ENCODE data around the gene CCL8. TPM values are rescaled to one million over a fixed set of nuclear protein-coding genes. Genes with fewer than 3 reads are reported as not detected.

CCL8 gene
- total RNA-seq, 1 experiment from 2014 or later = not detected

- CTCF ChIA-PET = no interaction called here
- BruUV-seq (replicated peaks) = no TSS peak
- no peak for DNase-seq (ENCODE audit: low spot score)
- H3K36me3 ChIP-seq (ENCODE audit: insufficient read depth, low read length, poor library complexity, severe bottlenecking) = no peaks in the 10 kb centered on the region
- no peak overlapping the region for H3K4me3 ChIP-seq (ENCODE audit: low read depth, low read length, poor library complexity, severe bottlenecking)
- no peak overlapping the region for H3K27ac ChIP-seq (ENCODE audit: low read depth, low read length, poor library complexity, severe bottlenecking)
- no peaks in the 10 kb centered on the region for H3K4me1 ChIP-seq (ENCODE audit: insufficient read depth, low read length, poor library complexity, severe bottlenecking)
- no peaks in the 10 kb centered on the region for H3K9me3 ChIP-seq (ENCODE audit: low read depth, low read length, poor library complexity, severe bottlenecking)
- POLR2A ChIA-PET (ENCODE audit: low non-redundant PET) = no interaction called here
- no peaks in the 10 kb centered on the region for H3K27me3 ChIP-seq (replicated peaks; ENCODE audit: insufficient read depth, low read depth, low read length, poor library complexity)
- intact Hi-C loops (cut with micrococcal nuclease; ENCODE audit: unreplicated experiment) = no loop called here
- TF ChIP-seq CTCF (conservative IDR thresholded peaks at IDR 0.05; ENCODE audit: low read depth, low read length) = no peak
- TF ChIP-seq EZH2 (IDR thresholded peaks at IDR 0.05; ENCODE audit: borderline replicate concordance, low read depth, low read length, poor library complexity, severe bottlenecking) = no peak
Observed at GRCh38 chr17:34287875-34288274, 31.4 kb upstream of the CCL8 start.

- BruUV-seq (replicated peaks) = no TSS peak
- H3K36me3 ChIP-seq (ENCODE audit: insufficient read depth, low read length, poor library complexity, severe bottlenecking) = no peaks in the 10 kb centered on the region
Observed at GRCh38 chr17:34290586-34290985, 28.6 kb upstream of the CCL8 start.

GRCh38 chr17:34291721-34292348 lies 27.4 kb upstream of the CCL8 start:
- CTCF ChIA-PET = no interaction called here
- no TSS peak for BruUV-seq (replicated peaks)

More at GRCh38 chr17:34290586-34290985, 28.6 kb upstream of the CCL8 start:
- DNase-seq (ENCODE audit: low spot score) = no peak
- no peaks in the 10 kb centered on the region for H3K4me1 ChIP-seq (ENCODE audit: insufficient read depth, low read length, poor library complexity, severe bottlenecking)
- H3K27me3 ChIP-seq (replicated peaks; ENCODE audit: insufficient read depth, low read depth, low read length, poor library complexity) = no peaks in the 10 kb centered on the region
- ChIA-PET POLR2A (ENCODE audit: low non-redundant PET) (no interaction called here), CTCF (no interaction called here)
- no peak for TF ChIP-seq CTCF (conservative IDR thresholded peaks at IDR 0.05; ENCODE audit: low read depth, low read length)
- no peak for TF ChIP-seq EZH2 (IDR thresholded peaks at IDR 0.05; ENCODE audit: borderline replicate concordance, low read depth, low read length, poor library complexity, severe bottlenecking)
- no peaks in the 10 kb centered on the region for H3K9me3 ChIP-seq (ENCODE audit: low read depth, low read length, poor library complexity, severe bottlenecking)
- no peak overlapping the region for H3K4me3 ChIP-seq (ENCODE audit: low read depth, low read length, poor library complexity, severe bottlenecking)
- intact Hi-C loops (cut with micrococcal nuclease; ENCODE audit: unreplicated experiment) = no loop called here
- H3K27ac ChIP-seq (ENCODE audit: low read depth, low read length, poor library complexity, severe bottlenecking) = no peak overlapping the region

More at GRCh38 chr17:34291721-34292348, 27.4 kb upstream of the CCL8 start:
- Histone ChIP-seq H3K36me3 (ENCODE audit: insufficient read depth, low read length, poor library complexity, severe bottlenecking) (no peaks in the 10 kb centered on the region), H3K27me3 (replicated peaks; ENCODE audit: insufficient read depth, low read depth, low read length, poor library complexity) (no peaks in the 10 kb centered on the region), H3K27ac (ENCODE audit: low read depth, low read length, poor library complexity, severe bottlenecking) (no peak overlapping the region), H3K9me3 (ENCODE audit: low read depth, low read length, poor library complexity, severe bottlenecking) (no peaks in the 10 kb centered on the region), H3K4me3 (ENCODE audit: low read depth, low read length, poor library complexity, severe bottlenecking) (no peak overlapping the region), H3K4me1 (ENCODE audit: insufficient read depth, low read length, poor library complexity, severe bottlenecking) (no peaks in the 10 kb centered on the region)
- POLR2A ChIA-PET (ENCODE audit: low non-redundant PET) = no interaction called here
- no peak for TF ChIP-seq EZH2 (IDR thresholded peaks at IDR 0.05; ENCODE audit: borderline replicate concordance, low read depth, low read length, poor library complexity, severe bottlenecking)
- no peak for TF ChIP-seq CTCF (conservative IDR thresholded peaks at IDR 0.05; ENCODE audit: low read depth, low read length)
- DNase-seq (ENCODE audit: low spot score) = no peak
- intact Hi-C loops (cut with micrococcal nuclease; ENCODE audit: unreplicated experiment) = no loop called here
